ENCODE results near the gene COBL. TPM values are rescaled to one million over a fixed set of nuclear protein-coding genes. Genes with fewer than 3 reads are reported as not detected.

Gene COBL
- total RNA-seq, 1 experiment from 2014 or later = 0.39 TPM

GRCh38 chr7:51016546-51016945 lies 300.1 kb downstream of the COBL start:
- ATAC-seq (no peak), DNase-seq (ENCODE audit: low read depth, low spot score) (no peak)
- Histone ChIP-seq H3K36me3 (ENCODE audit: control insufficient read depth, insufficient read depth, low read length) (no peaks in the 10 kb centered on the region), H3K27ac (ENCODE audit: low read length) (no peak overlapping the region), H3K9me3 (ENCODE audit: control insufficient read depth, insufficient read depth, low read depth, low read length) (no peaks in the 10 kb centered on the region), H3K4me1 (ENCODE audit: control insufficient read depth, insufficient read depth, low read length) (no peaks in the 10 kb centered on the region), H3K27me3 (ENCODE audit: control insufficient read depth, insufficient read depth, low read length) (no peaks in the 10 kb centered on the region; the same call in 1 of the 2 replicates), H3K4me3 (ENCODE audit: low read depth in 2 of 2, low read length in 2 of 2) (no peak overlapping the region)
- ChIA-PET POLR2A (no interaction called here), CTCF (no interaction called here)
- BruUV-seq (replicated peaks) = no TSS peak
- intact Hi-C loops (cut with micrococcal nuclease; ENCODE audit: unreplicated experiment) = no loop called here
- in situ Hi-C loops (cut with HindIII; ENCODE audit: low pct_unique_long_range_greater_than_20kb, low sequenced_read_pairs) = no loop called here
- TF ChIP-seq CTCF (IDR thresholded peaks at IDR 0.05) (no peak), TCF7L2 (IDR thresholded peaks at IDR 0.05; ENCODE audit: low read depth, low read length) (no peak), REST (IDR thresholded peaks at IDR 0.05; ENCODE audit: insufficient read depth in 1 of 2, low read depth in 2 of 2, low read length in 1 of 2) (no peak), POLR2AphosphoS5 (IDR thresholded peaks at IDR 0.05; ENCODE audit: low read depth, low read length) (no peak), SIN3A (IDR thresholded peaks at IDR 0.05; ENCODE audit: borderline replicate concordance, insufficient read depth, low read depth, low read length) (no peak)

GRCh38 chr7:51015581-51015980 lies 301.0 kb downstream of the COBL start:
- CTCF ChIA-PET = no interaction called here
- Histone ChIP-seq H3K4me1 (ENCODE audit: control insufficient read depth, insufficient read depth, low read length) (no peaks in the 10 kb centered on the region), H3K9me3 (ENCODE audit: control insufficient read depth, insufficient read depth, low read depth, low read length) (no peaks in the 10 kb centered on the region), H3K36me3 (ENCODE audit: control insufficient read depth, insufficient read depth, low read length) (no peaks in the 10 kb centered on the region), H3K27ac (ENCODE audit: low read length) (no peak overlapping the region), H3K27me3 (ENCODE audit: control insufficient read depth, insufficient read depth, low read length) (no peaks in the 10 kb centered on the region; the same call in 1 of the 2 replicates), H3K4me3 (ENCODE audit: low read depth in 2 of 2, low read length in 2 of 2) (no peak overlapping the region)
- DNase-seq (ENCODE audit: low read depth, low spot score) (no peak), ATAC-seq (no peak)
- intact Hi-C loops (cut with micrococcal nuclease; ENCODE audit: unreplicated experiment) = no loop called here
- in situ Hi-C loops (cut with HindIII; ENCODE audit: low pct_unique_long_range_greater_than_20kb, low sequenced_read_pairs) = no loop called here
- POLR2A ChIA-PET = no interaction called here
- BruUV-seq (replicated peaks) = no TSS peak
- TF ChIP-seq CTCF (IDR thresholded peaks at IDR 0.05) = no peak
